Fibroblast of lung (primary cell): ENCODE measurements around the gene CEP128.

Source experiments
- CTCF ChIP-seq, 2 donors: IDR thresholded peaks in 1 of 2; conservative IDR thresholded peaks in 1 of 2; 1 replicate in 1 of 2; 2 replicates in 1 of 2; pipeline ENCODE4 v1.5.1; 2011 to 2012; ENCODE audit warnings: low read length in 2 of 2, control low read depth in 1 of 2, inconsistent platforms in 1 of 2, low read depth in 1 of 2, mild to moderate bottlenecking in 1 of 2
- EZH2 ChIP-seq: IDR thresholded peaks from 2 replicates; pipeline ENCODE4 v1.5.1; 2012; ENCODE audit warnings: low read length, control low read depth, mild to moderate bottlenecking; ENCODE audit errors: missing control alignments

- TF ChIP-seq CTCF (conservative IDR thresholded peaks at IDR 0.05 in 1 of 2, IDR thresholded peaks at IDR 0.05 in 1 of 2; ENCODE audit: low read depth in 1 of 2, low read length in 2 of 2) (no peak), EZH2 (no peak)
Measured at GRCh38 chr14:80692903-80693302, 248.6 kb downstream of the CEP128 start.
